Keratinocyte (primary cell): ENCODE data around the gene KCTD1. TPM values are rescaled to one million over a fixed set of nuclear protein-coding genes. Genes with fewer than 3 reads are reported as not detected.

Experiments
- DNase-seq: peaks from one replicate; pipeline ENCODE4 v3.0.0-alpha.2; 2011; ENCODE audit warnings: low read depth, missing footprints, low spot score
- FAIRE-seq: peaks from 2 replicates; lab custom pipeline; 2011; peaks lifted over from hg19 to GRCh38; lab: Jason Lieb, UNC
- H2AFZ ChIP-seq: 2 replicates; pipeline ENCODE4 v1.6.0; 2012; ENCODE audit warnings: low read length, control low read depth, inconsistent platforms; ENCODE audit not compliant: control insufficient read depth
- H3K27ac ChIP-seq: 2 replicates; pipeline ENCODE4 v1.5.1; 2011; ENCODE audit warnings: low read length; ENCODE audit not compliant: control insufficient read depth, insufficient read depth
- H3K27me3 ChIP-seq: 3 replicates; pipeline ENCODE4 v1.6.0; 2011; ENCODE audit warnings: low read length; ENCODE audit not compliant: control insufficient read depth, insufficient read depth; ENCODE audit errors: extremely low read depth
- H3K36me3 ChIP-seq, 2 experiments: 2 replicates in 1 of 2; 3 replicates in 1 of 2; pipeline ENCODE4 v1.5.1; 2011; ENCODE audit warnings: low read length in 2 of 2, mild to moderate bottlenecking in 1 of 2; ENCODE audit not compliant: control insufficient read depth in 2 of 2, insufficient read depth in 2 of 2; ENCODE audit errors: extremely low read depth in 1 of 2
- H3K4me1 ChIP-seq: 3 replicates; pipeline ENCODE4 v1.5.1; 2011; ENCODE audit warnings: low read length; ENCODE audit not compliant: control insufficient read depth, insufficient read depth; ENCODE audit errors: extremely low read depth
- H3K4me2 ChIP-seq: 3 replicates; pipeline ENCODE4 v1.6.0; 2011; ENCODE audit warnings: low read depth, low read length; ENCODE audit not compliant: control insufficient read depth, insufficient read depth; ENCODE audit errors: extremely low read depth
- H3K4me3 ChIP-seq, 3 experiments: fragments of 200-600 bp in 1 of 3; sonication (generic) in 1 of 3; 2 replicates in 2 of 3; 3 replicates in 1 of 3; pipeline ENCODE4 v1.5.1; 2011 to 2016; ENCODE audit warnings: low read length in 3 of 3, mild to moderate bottlenecking in 3 of 3, control low read depth in 2 of 3, inconsistent platforms in 1 of 3, low read depth in 1 of 3, mixed read lengths in 1 of 3, mixed run types in 1 of 3, moderate library complexity in 1 of 3; ENCODE audit not compliant: control insufficient read depth in 2 of 3, insufficient read depth in 2 of 3; ENCODE audit errors: extremely low read depth in 1 of 3
- H3K79me2 ChIP-seq: 2 replicates; pipeline ENCODE4 v1.6.0; 2012; ENCODE audit warnings: low read length; ENCODE audit not compliant: control insufficient read depth, insufficient read depth
- H3K9ac ChIP-seq: 3 replicates; pipeline ENCODE4 v1.6.0; 2011; ENCODE audit warnings: low read length; ENCODE audit not compliant: control insufficient read depth, insufficient read depth; ENCODE audit errors: extremely low read depth
- H3K9me1 ChIP-seq: 3 replicates; pipeline ENCODE4 v1.6.0; 2011; ENCODE audit warnings: low read length; ENCODE audit not compliant: control insufficient read depth, insufficient read depth; ENCODE audit errors: extremely low read depth
- H3K9me3 ChIP-seq: 2 replicates; pipeline ENCODE4 v1.5.1; 2012; ENCODE audit warnings: low read depth, low read length; ENCODE audit not compliant: control insufficient read depth
- H4K20me1 ChIP-seq: 3 replicates; pipeline ENCODE4 v1.6.0; 2011; ENCODE audit warnings: low read length; ENCODE audit not compliant: control insufficient read depth, insufficient read depth; ENCODE audit errors: extremely low read depth
- CTCF ChIP-seq, 3 experiments: IDR thresholded peaks in 1 of 3; conservative IDR thresholded peaks in 1 of 3; optimal IDR thresholded peaks in 1 of 3; 2 replicates in 2 of 3; 3 replicates in 1 of 3; pipeline versions ENCODE3 to v1.5.1; 2011; ENCODE audit warnings: low read length in 3 of 3, mild to moderate bottlenecking in 3 of 3, moderate library complexity in 2 of 3, control low read depth in 1 of 3, inconsistent platforms in 1 of 3; ENCODE audit not compliant: insufficient read depth in 2 of 3; ENCODE audit errors: extremely low read depth in 1 of 3
- EZH2 ChIP-seq: IDR thresholded peaks from one replicate; pipeline ENCODE4 v1.6.1; 2012; ENCODE audit warnings: inconsistent platforms, mild to moderate bottlenecking, low read length, moderate library complexity
- dilution Hi-C: fragments of 300-500 bp; cut with MboI; formaldehyde crosslinking; loops from one replicate; pipeline ENCODE4 v1.7.0; 2020; ENCODE audit warnings: low sequenced_read_pairs; ENCODE audit not compliant: extremely low pct_ligation_motif_present
- polyA plus RNA-seq, 5 experiments: library from polyadenylated mRNA; depleted of rRNA in 3 of 5; stranded (reverse) in 3 of 5; stranded (forward) in 1 of 5; unstranded in 1 of 5; fragments of >200 nt; gene quantifications; 1 replicate in 1 of 5; 2 replicates in 3 of 5; 3 replicates in 1 of 5; pipeline versions ENCODE4 v1.2.1 to v1.2.3, GENCODE V29; 2011 to 2012; ENCODE audit warnings: missing spikeins in 2 of 5, low read depth in 1 of 5, low replicate concordance in 1 of 5

KCTD1 gene
- polyA plus RNA-seq, 1 donor (not counting 4 experiments of a cell fraction or from before 2014, with no cell fraction given): 32.1 TPM

GRCh38 chr18:26493021-26493420 is 55.3 kb downstream of the KCTD1 start:
- no peak overlapping the region for H3K4me3 ChIP-seq
- no peaks in the 10 kb centered on the region for H3K9me3 ChIP-seq
- no peaks in the 10 kb centered on the region for H3K27me3 ChIP-seq
- peaks cover 25% of the 10 kb centered on the region for H3K4me1 ChIP-seq
- no peak for TF ChIP-seq EZH2
- TF ChIP-seq CTCF (optimal IDR thresholded peaks at IDR 0.05 in 1 of 3, IDR thresholded peaks at IDR 0.05 in 1 of 3, conservative IDR thresholded peaks at IDR 0.05 in 1 of 3; ENCODE audit: extremely low read depth in 1 of 3, insufficient read depth in 2 of 3, low read length in 3 of 3): no peak
- H3K9me1 ChIP-seq: no peaks in the 10 kb centered on the region
- DNase-seq: no peak
- dilution Hi-C loops: no loop called here
- no peak for FAIRE-seq
- no peak overlapping the region for H3K27ac ChIP-seq
- no peak overlapping the region for H3K9ac ChIP-seq
- peaks cover 7 to 17% of the 10 kb centered on the region in 2 experiments for H3K36me3 ChIP-seq
- no peak overlapping the region for H2AFZ ChIP-seq
- no peak overlapping the region for H3K4me2 ChIP-seq
- no peaks in the 10 kb centered on the region for H4K20me1 ChIP-seq
- no peaks in the 10 kb centered on the region for H3K79me2 ChIP-seq

DNA sequence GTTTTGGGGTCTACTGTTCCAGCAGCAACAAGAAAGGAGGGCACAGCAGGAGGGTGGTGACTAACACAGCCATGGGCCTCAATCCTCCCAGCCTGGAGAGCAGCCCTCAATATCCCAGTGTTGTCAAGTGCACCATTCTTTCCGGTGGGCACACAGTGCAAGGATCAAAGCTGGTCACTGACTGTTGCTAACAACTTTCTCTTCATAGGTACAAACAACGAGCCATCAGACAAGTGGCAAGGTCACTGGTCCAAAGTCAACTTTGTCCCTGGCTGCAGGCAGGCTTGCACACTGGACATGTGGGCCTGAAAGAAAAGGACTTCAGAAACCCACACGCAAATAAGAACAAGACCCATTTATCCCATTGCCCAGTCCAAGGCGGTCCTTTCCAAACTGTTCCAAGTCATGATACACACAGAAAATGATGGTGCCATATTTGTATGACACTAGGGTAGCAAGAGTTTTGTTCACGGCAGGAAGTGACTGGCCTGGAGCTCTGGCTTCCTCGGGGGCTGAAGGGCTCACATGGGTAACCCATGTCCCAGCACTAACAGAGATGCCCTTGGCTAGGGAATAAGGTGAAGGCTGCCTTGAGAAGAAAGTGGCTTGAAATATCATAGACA is 57.0 kb downstream of the KCTD1 start:
- H3K4me1 ChIP-seq: peaks cover 40% of the 10 kb centered on the region
- FAIRE-seq (no peak), DNase-seq (no peak)
- H2AFZ ChIP-seq: no peak overlapping the region
- peaks cover 4 to 8% of the 10 kb centered on the region in 2 experiments for H3K36me3 ChIP-seq
- no peaks in the 10 kb centered on the region for H3K9me3 ChIP-seq
- no peaks in the 10 kb centered on the region for H4K20me1 ChIP-seq
- TF ChIP-seq EZH2 (no peak), CTCF (optimal IDR thresholded peaks at IDR 0.05 in 1 of 3, IDR thresholded peaks at IDR 0.05 in 1 of 3, conservative IDR thresholded peaks at IDR 0.05 in 1 of 3; ENCODE audit: extremely low read depth in 1 of 3, insufficient read depth in 2 of 3, low read length in 3 of 3) (no peak)
- dilution Hi-C loops: no loop called here
- H3K4me2 ChIP-seq: no peak overlapping the region
- H3K27me3 ChIP-seq: no peaks in the 10 kb centered on the region
- H3K27ac ChIP-seq: no peak overlapping the region
- H3K9me1 ChIP-seq: no peaks in the 10 kb centered on the region
- H3K4me3 ChIP-seq: no peak overlapping the region
- H3K9ac ChIP-seq: no peak overlapping the region
- H3K79me2 ChIP-seq: peaks cover 3% of the 10 kb centered on the region
